Prostate gland (tissue), 2 donors: ENCODE data around the gene LRCH1.

Experiments used
- CTCF ChIP-seq, 4 experiments: fragments of 200-600 bp in 2 of 4; fragments of 450-650 bp in 2 of 4; sonication (generic) in 2 of 4; IDR thresholded peaks; 1 replicate in 3 of 4; 2 replicates in 1 of 4; pipeline ENCODE4 v1.5.1; 2016 to 2019; ENCODE audit warnings: antibody characterized with exemption in 4 of 4, mild to moderate bottlenecking in 2 of 4, moderate library complexity in 2 of 4
- POLR2A ChIP-seq: fragments of 450-650 bp; IDR thresholded peaks from one replicate; pipeline ENCODE4 v1.6.1; 2016; ENCODE audit warnings: antibody characterized with exemption, mild to moderate bottlenecking

GRCh38 chr13:46664195-46664594 is 111.2 kb downstream of the LRCH1 start:
- no peak for TF ChIP-seq CTCF (IDR thresholded peaks at IDR 0.05)
- no peak for TF ChIP-seq POLR2A
